ENCODE results near the gene DPYSL4. TPM values are rescaled to one million over a fixed set of nuclear protein-coding genes. Genes with fewer than 3 reads are reported as not detected.
A peak's percentile ranks its signal among the peaks of the same experiment; 100 is the strongest.
"Not testable (repeated sequence)": the region's sequence is repeated elsewhere in the genome, so short reads cannot be mapped to it uniquely, and the experiment has no call there.

The DPYSL4 gene
- total RNA-seq, 1 experiment from 2014 or later: 1.6 TPM

DNA sequence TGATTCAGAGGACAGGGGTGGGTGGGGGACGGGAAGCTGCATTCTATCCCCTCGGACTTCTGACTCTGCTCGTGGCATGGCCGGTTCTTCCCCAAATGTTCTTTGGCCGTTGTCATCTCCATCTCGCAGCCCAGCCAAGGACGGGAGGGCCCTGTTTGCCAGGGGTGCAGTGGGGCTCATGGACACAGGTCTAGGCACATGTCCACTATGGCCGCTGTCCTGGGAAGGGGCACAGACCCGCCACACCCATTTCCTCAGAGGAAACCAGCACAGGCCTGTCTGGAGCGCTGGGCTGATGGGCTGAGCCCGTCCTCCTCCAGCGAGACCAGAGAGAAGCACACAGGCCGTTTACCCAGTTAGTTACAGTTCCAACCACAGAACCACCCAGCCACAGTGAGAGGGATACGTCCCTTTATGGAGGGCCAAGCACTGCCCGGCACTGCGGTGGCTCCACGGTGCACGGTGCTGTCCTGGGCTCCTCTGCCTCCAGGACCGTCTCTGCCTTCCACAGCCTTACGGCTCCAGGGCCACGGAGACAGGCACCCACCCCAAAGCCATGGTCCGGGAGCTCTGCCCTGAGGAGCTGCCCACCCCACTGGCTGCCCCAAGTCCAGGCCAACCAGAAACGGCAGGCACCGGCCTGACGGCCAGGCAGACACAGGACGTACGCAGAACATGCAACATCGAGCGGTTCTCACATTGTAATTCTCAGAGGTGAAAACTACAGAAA, 20.2 kb downstream of the DPYSL4 start:
- no peak for DNase-seq (ENCODE audit: low read depth)

DNA sequence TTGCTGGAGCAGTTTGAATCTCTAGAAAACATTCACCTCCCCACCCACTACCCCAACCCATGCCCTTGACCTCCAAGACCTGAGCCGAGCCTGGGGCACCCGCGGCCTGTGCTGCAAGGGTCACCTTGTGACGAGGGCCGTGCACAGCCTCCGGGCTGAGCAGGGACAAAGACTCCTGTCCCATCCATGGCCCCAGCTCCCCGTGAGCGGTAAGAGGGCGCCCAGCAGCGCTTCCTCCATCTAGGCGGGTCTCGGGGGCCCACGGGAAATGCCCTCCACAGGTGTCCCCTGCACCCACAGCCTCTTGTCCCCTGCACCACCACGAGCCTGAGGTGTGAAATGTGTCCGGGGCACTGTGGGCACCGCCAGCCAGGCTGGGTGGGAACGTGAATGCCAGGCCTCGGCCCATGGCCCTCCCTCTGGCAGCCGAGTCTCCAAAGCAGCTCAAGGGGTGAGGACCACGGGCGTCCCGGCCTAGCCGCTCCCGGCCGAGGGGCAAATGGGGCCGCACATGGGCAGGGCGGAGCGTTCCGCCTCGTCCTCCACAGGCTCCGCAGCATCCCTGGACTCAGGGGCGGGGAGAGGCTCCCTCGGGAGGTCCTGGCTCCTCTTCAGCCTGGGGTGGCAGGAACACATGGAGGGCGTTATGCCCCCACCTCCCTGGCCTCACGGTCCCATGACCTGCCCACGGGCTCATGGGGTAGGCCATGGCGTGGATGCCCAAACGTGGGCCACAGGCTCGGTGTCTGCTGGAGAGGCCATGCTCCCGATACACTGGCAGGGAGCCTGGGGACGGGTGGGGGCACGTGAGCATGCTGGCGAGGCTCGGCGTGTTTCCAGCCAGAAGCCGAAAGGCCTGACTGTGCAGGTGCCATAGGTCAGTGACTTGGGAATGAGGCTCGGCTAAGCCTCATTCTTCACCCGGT, 21.1 kb downstream of the DPYSL4 start:
- no peak for DNase-seq (ENCODE audit: low read depth)

DNA sequence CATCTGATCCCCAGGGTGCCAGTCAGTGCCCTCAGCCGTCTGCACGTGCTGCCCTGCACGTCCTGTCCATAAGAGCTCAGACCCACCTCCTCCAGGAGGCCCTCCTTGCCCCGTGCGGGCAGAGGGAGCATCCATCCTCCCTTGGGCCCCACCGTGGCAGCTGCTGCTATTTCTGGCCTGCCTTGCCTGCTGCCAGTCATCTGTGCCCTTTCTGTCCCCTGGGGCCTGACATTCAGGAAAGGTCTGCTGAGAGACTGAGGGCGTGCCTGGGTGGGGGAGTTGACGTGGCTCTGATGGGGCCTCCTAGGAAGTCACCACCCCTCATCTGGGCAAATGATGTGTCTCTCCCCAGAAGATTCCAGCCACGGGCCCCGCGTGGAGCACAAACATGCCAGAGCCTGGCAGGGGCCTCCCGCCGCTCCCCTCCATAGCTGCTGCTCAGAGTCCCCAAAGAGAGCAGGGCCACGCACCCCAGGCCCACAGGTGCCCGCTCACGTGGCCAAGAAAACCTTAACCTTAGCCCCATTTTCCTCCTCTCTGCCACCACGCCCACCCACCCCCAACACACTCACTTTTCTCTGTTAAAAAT, 21.8 kb downstream of the DPYSL4 start:
- DNase-seq (ENCODE audit: low read depth): no peak

DNA sequence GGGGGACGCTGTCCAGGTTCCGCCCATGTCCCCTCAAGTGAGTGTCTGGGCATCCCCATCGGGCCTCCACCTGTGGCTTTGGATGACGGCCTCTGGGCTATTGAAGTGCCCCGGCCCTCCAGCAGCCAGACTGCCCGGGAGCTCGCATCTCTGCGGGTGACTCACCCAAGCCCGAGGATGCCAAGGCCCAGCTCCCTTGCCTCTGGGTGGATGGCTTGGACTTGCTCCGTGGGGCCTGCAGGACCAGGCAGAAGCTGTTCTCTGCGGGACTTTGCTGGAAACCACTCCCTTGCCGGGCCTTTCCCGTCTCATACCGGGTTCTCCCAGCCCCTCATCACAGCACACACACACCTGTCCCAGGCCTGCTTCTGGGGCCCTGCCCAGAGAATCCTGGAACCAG, 22.4 kb downstream of the DPYSL4 start:
- no peak for DNase-seq (ENCODE audit: low read depth)

DNA sequence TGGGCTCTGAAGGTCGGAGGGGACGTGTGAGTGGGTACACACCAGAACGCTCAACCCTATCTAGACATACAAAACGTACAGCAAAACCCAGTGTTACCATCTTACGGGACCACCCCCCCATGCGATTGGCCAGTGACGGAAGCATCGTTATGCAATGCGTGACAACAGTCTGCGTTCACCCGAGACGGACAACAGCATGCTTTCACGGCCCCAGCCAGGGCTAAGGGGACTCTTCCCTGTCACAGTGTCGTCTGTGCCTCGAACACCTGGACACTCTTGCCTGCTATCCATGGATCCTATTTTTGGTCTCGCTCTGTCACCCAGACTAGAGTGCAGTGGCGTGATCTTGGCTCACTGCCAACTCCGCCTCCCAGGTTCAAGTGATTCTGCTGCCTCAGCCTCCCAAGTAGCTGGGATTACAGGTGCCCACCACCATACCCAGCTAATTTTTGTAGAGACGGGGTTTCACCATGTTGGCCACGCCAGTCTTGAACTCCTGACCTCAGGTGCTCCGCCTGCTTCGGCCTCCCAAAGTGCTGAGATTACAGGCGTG, 23.3 kb downstream of the DPYSL4 start:
- DNase-seq (ENCODE audit: low read depth): no peak

DNA sequence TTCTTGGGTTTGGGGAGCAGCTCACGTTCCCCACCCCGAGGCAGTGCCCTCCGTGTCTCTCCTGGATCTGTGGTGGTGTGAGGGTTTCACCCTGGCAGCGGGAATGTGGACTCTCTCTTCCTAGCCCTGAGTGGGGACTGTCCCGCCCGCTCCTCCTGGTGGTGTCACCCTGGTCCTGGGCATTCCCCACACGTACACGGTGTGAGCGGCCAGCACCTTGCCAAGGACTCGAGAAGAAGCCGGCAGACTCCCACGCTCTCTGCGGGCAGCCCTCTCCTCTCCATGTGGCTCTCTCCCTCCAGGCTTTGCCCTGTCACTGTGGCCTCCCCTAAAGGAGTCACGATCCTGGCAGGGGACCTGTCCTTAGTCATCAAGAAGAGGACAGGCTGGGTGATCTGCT, 24.0 kb downstream of the DPYSL4 start:
- no peak for DNase-seq (ENCODE audit: low read depth)

DNA sequence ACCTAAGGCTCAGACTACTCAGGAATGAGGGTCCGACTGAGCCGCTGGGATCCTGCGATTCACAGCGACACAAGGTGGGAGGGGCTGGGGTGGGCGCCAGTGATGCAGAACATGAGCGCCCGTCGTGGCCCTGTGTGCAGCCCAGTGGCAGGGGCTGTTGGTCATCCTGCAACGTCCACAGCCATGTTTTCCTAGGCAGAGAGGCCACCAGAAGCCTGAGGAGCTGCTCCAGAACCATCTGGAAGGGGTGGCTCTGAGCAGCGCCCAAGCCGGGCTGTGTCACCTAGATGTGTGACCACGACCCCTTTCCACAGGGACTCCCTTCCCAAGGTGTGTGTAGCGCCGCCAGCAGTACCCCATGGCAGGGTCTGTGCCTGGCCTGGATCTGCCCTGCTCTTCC, 24.5 kb downstream of the DPYSL4 start:
- DNase-seq (ENCODE audit: low read depth): no peak

DNA sequence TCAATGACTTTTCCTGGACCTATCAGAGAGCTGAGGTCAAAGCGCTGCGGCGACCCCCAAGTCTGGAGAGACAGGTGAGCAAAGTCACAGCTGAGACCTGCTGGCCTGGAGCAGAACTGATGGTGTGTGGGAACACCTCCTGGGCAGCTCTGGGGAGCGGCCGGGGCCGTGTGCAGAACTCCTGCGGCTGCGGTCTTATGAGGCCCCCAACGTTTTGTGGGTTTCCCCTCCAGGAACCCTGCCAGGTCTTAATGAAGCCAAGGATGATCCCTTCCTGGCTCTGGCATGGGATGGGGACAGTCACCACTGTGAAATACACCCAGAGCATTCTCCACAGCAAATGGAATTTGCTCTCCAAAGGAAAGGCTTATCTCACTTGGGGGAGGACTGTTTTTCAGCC, 26.1 kb downstream of the DPYSL4 start:
- DNase-seq (ENCODE audit: low read depth): no peak

DNA sequence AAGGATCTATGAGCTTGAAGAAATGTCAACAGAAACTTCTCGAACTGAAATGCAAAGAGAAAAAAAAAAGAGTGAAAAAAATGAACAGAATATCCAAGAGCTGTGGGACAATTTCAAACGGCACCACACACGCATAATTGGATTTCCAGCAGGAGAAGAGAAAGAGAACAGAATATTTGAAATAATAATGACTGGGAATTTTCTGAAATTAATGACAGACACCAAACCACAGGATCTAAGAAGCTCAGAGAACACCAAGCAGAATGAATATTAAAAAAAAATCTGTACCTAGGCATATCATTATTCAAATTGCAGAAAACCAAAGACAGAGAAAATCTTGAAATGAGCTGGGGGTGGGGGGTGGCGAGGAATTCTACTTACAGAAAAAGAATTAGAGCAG, 27.2 kb downstream of the DPYSL4 start:
- DNase-seq (ENCODE audit: low read depth): no peak

DNA sequence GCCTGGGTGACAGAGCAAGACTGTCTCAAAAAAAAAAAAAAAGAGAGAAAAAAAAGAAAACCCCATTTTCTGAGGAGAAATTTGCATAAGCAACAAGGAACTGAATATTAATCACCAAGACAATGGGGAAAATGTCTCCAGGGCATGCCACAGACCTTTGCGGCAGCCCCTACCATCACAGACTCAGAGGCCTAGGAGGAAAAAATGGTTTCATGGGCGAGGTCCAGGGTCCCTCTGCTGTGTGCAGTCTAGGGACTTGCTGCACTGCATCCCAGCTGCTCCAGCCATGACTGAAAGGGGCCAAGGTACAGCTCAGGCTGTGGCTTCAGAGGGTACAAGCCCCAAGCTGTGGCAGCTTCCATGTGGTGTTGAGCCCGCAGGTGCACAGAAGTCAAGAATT, 29.7 kb downstream of the DPYSL4 start:
- DNase-seq (ENCODE audit: low read depth): not testable (repeated sequence)

DNA sequence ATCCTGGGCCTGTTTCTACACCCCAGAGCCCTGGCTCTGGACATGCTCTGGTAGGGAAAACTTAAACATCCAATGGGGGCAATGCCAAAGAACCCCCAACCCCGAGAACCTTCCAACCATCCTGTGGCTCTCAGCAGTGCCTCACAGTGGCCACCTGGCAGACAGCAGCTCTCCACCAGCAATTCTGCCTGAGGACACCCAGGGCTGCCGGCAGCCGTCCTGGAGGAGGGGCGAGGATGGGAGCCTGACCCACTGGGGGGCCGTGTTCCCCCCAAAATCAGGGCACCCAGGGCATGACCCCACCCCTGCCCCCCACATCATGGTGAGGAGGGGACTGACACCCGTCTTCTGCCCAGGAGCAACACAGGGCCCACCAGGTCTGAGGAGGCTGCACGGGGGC, 32.7 kb downstream of the DPYSL4 start:
- DNase-seq (ENCODE audit: low read depth): no peak

DNA sequence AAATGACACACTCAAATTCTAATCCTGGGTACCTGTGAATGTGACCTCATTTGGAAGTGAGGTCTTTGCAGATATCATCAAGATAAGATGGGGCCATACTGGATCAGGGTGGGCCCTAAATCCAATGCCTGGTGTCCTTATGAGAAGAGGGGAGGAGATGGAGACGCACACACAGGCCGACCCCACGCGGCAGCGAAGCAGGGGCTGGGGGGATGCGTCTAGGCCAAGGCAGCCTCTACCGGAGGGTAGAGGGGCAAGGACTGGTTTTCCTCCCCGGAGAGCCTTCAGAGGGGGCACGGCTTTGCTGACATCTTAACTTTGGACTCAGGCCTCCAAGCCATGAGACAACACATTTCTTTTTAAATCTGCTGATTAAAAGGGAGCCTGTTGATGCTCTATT, 33.3 kb downstream of the DPYSL4 start:
- DNase-seq (ENCODE audit: low read depth): no peak

DNA sequence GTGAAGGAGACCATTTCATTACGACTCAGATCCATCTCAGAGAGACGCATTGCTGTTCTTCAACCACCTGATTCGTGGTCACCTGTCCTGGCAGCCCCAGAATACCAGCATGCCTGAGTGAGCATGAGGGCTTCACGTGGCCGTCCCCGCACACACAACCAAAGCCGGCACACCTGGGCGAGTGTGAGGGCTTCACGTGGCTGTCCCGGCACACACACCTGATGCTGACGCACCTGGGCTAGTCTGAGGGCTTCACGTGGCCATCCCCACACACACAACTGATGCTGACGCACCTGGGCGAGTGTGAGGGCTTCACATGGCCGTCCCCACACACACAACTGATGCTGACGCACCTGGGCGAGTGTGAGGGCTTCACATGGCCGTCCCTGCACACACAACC, 34.2 kb downstream of the DPYSL4 start:
- DNase-seq (ENCODE audit: low read depth): not testable (repeated sequence)

DNA sequence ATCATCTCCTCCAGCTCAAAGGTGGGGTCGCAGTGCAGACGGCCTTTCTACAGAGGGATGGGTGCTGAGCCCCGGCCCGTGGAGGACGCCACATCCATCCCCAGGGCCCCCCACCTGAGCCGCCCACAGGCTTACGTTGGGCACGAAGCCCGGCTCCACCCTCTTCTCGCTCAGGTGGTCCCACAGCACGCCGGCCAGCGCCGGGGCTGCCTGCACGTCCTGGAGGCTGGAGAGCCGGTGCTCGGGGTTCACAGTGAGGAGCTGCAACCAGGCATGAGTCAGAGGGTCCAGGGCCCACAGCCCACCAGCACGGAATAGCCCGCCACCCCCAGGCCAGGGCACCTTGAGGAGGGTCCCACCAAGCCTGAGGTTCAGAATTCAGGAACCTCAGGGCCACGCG, 36.0 kb downstream of the DPYSL4 start:
- no peak for DNase-seq (ENCODE audit: low read depth)

DNA sequence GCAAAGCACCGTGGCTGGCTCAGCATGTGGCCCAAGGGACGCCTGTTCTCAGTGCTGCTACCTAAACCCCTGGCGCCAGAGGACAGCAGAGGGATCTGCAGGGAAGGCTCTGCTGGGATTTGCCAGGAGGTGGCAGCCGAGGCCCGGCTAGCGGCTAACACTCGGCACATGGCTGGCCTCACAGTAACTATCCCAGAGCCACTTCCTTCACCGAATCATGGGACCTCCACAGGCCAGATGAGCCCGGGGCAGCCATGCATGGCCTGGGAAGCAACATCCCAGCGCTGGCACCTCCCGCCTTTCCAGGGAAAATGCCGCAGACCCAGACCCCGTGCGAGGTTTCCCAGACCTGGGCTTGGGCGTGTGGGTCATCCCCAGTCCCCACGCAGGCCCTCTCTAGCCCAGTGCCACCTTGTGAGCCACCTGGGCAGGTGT, 36.4 kb downstream of the DPYSL4 start:
- DNase-seq (ENCODE audit: low read depth): peak; percentile 71

DNA sequence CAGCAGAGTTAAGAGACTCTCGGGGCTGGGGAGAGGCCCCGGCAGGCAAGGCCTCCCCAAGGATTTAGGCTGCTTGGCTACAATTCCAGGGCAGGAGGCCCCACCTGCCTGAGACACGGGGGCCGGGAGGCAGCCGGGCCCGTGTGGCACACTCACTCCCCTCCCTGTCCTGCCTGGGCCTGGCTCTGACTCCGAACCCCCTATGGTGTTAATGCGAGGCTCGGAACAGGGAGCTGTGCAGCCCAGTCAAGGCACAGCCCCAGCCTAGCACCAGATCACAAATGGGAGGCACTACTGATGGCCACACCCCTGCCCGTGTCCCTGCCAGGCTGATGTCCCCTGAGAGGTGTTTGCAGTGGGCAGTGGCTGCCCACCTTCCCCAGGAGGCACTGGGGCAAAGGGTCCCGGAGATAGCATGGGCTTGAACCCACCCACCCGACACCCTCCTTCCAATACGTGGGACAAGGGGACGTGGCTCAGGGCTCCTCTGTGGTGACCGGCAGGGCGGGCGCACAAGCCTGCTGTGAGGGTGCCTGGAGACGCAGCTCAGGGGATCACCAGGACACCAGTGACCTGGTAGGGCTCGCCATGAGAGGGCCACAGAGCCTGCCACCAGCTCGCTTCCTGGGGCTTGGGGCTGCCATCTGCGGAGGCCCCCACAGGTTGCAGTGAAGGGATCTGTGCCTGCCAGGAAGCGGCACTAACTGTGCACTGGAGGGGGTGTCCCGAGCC, 37.0 kb downstream of the DPYSL4 start:
- DNase-seq (ENCODE audit: low read depth): no peak

DNA sequence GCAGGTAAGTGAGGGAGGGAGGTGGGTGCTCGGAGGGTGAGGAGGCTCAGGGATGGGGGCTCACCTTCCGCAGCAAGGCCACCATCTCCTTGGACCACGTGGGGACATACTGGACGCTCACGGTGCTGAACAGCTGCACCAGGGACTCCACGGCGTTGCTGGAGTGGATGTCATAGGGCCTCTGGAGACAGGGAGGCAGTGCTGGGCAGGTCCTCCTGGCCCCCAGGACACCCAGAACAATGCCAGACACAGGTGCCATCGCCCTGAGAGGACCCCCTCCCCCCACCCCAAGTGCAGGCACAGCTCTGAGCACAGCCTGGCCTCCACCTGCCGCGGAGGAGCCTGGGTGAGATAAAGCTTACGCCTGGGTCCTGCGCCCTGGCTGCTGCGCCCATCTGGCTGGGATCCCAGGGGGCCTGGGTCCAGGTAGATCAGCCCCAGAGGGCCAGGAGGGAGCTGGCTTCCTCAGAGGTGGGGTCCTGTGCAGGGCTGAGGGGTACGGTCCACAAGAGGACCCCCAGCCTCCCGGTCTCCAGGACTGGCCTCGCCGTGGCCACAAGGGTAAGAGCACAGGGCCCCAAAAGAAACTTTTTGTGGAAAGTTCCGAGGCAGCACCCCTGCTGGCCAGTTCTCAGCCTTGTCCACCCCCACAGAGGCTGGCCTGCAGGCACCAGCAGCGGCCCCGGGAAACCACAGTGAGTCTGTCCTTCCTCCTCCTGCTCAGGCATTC, 37.8 kb downstream of the DPYSL4 start:
- DNase-seq (ENCODE audit: low read depth): no peak

DNA sequence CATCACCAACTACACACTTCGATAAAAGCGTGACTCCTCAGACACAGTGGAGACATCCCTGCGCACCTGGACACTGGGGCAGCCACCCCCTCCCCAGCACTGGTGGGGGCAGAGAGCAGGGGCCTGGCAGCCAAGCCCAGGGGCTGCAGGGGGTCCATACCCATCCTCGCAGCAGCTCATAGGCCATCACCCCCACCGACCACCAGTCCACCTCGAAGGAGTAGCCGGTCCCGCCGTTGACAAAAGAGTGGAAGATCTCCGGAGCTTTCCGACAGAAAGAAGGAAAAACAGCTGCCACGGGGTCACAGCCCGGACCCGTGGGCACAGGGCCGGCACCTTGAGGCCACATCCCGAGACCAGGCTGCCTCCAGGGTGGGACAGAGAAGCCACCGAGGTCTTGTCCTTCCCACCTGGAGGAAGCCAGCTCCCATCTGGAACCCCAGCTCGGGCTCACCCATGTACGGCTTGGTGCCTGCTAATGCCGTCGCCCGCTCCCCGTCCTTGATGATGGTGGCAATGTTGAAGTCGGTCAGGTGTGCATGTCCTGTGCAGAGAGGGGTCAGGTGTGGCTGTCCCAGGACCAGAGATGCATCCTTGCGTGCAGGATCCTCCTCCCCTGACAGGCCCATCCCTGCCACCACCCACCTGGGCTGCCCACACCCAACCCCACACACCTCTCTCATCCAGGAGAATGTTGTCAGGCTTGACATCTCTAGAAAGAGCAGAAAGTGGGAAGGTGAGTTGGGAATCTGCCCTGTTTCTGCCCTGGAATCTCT, 38.5 kb downstream of the DPYSL4 start:
- DNase-seq (ENCODE audit: low read depth): no peak

DNA sequence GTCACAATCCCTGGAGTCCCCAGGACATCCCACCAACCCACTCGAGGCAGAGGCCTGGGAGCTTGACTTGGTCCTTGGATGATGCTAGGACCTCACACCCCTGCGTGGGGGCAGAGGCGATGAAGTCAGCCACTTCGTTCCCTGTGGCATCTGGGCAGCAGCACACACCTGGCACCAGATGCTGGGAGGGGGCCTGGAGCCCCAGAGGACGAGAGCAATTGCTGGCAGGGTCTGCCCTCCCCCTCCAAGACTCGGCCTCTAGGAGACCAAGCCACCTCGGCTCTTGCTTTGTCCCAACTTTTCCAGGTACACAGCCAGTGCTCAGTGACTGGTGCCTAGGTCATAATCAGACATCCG, 39.1 kb downstream of the DPYSL4 start:
- DNase-seq (ENCODE audit: low read depth): no peak

Measured in RPMI7951 (cell line).